Activated CD8-positive, alpha-beta T cell treated with anti-CD3 and anti-CD28 coated beads for 36 hours (primary cell): Measurements from ENCODE around the gene HINT1. TPM values are rescaled to one million over a fixed set of nuclear protein-coding genes. Genes with fewer than 3 reads are reported as not detected.

Experiments used
- ATAC-seq: fragments of 200-7000 bp; cut with Tn5 transposase; one replicate; pipeline ENCODE4 v1.10.0; 2021; ENCODE audit warnings: mild to moderate bottlenecking, moderate library complexity
- CTCF ChIA-PET: fragments of 350-600 bp; sonication (Branson Sonifier 250); formaldehyde crosslinking; loops from one replicate; lab custom pipeline; 2021; ENCODE audit warnings: antibody characterized with exemption; lab: Charles Lee
- POLR2A ChIA-PET: fragments of 350-600 bp; sonication (Branson Sonifier 250); formaldehyde crosslinking; loops from one replicate; lab custom pipeline; 2021; ENCODE audit warnings: antibody characterized with exemption; lab: Charles Lee
- DNase-seq: peaks from one replicate; pipeline ENCODE4 v3.0.0-alpha.2; 2020
- H3K27ac Mint-ChIP-seq: one replicate; pipeline ENCODE4 v1.8.0; 2021; ENCODE audit warnings: mild to moderate bottlenecking, mixed read lengths
- H3K27me3 Mint-ChIP-seq: one replicate; pipeline ENCODE4 v1.8.0; 2021; ENCODE audit warnings: mixed read lengths
- H3K36me3 Mint-ChIP-seq: one replicate; pipeline ENCODE4 v1.8.0; 2021; ENCODE audit warnings: low read depth, mixed read lengths
- H3K4me1 Mint-ChIP-seq: one replicate; pipeline ENCODE4 v1.8.0; 2021; ENCODE audit warnings: low read depth, mixed read lengths
- H3K4me3 Mint-ChIP-seq: one replicate; pipeline ENCODE4 v1.8.0; 2021; ENCODE audit warnings: mild to moderate bottlenecking, moderate library complexity, mixed read lengths
- H3K9me3 Mint-ChIP-seq: one replicate; pipeline ENCODE4 v1.8.0; 2021; ENCODE audit warnings: mixed read lengths
- CTCF ChIP-seq: fragments of 200-600 bp; IDR thresholded peaks from one replicate; pipeline ENCODE4 v1.8.0; 2022; ENCODE audit warnings: antibody characterized with exemption, mild to moderate bottlenecking
- intact Hi-C: fragments of 100-400 bp; cut with micrococcal nuclease; formaldehyde crosslinking; loops from one replicate; pipeline ENCODE4 v1.10.0; 2022
- total RNA-seq, 2 experiments: library from RNA; stranded (reverse); gene quantifications; one replicate each; pipeline ENCODE4 v1.2.3, GENCODE V29; 2021

The HINT1 gene
- total RNA-seq: 100 to 1,000 TPM; 317 to 322 TPM

GRCh38 chr5:131165119-131165727, at the start of gene HINT1:
Gene HINT1 (minus strand): TSS chr5:131165256. CDS start chr5:131165205, 51 bp downstream.
- CTCF ChIA-PET: interaction anchor here (0.6 to 1.8 kb wide), 4 partner anchors 11 to 217 kb away, joined by 3 to 7 read pairs (median 4); partner anchors contain the start of gene CDC42SE2

GRCh38 chr5:131214609-131215227, 49.7 kb upstream of the HINT1 start:
- POLR2A ChIA-PET: interaction anchor here (0.7 to 1.7 kb wide), 5 partner anchors 8 to 167 kb away, joined by 3 to 4 read pairs (median 4); partner anchors contain the start of gene CDC42SE2
- no peak for ATAC-seq
- H3K27ac Mint-ChIP-seq: no peak overlapping the region

More at GRCh38 chr5:131165119-131165727, at the start of gene HINT1:
- H3K9me3 Mint-ChIP-seq: no peaks in the 10 kb centered on the region
- peaks cover 38% of the 10 kb centered on the region for H3K4me1 Mint-ChIP-seq
- DNase-seq (peak; percentile 94), ATAC-seq (peak; percentile 90)
- peak within 1 kb of the TSS; percentile 98 for H3K4me3 Mint-ChIP-seq
- intact Hi-C loops: loop anchor here (1.0 kb wide), 1 partner anchor 87 kb away; no protein-coding TSS in a partner anchor
- no peak for TF ChIP-seq CTCF
- peak within 1 kb of the TSS; percentile 98 for H3K27ac Mint-ChIP-seq
- POLR2A ChIA-PET: interaction anchor here (0.6 to 1.8 kb wide), 9 partner anchors 87 to 229 kb away, joined by 3 to 10 read pairs (median 5); partner anchors contain the start of gene CDC42SE2
- H3K36me3 Mint-ChIP-seq: peaks cover 39% of the 10 kb centered on the region
- H3K27me3 Mint-ChIP-seq: no peaks in the 10 kb centered on the region

GRCh38 chr5:131212471-131213021, 47.5 kb upstream of the HINT1 start:
- Mint-ChIP-seq H3K4me1 (peaks cover 65% of the 10 kb centered on the region), H3K4me3 (peak overlapping the region; percentile 8), H3K27ac (peak overlapping the region; percentile 83), H3K9me3 (no peaks in the 10 kb centered on the region), H3K27me3 (no peaks in the 10 kb centered on the region), H3K36me3 (peaks cover 7% of the 10 kb centered on the region)
- TF ChIP-seq CTCF: no peak
- intact Hi-C loops: no loop called here
- POLR2A ChIA-PET: interaction anchor here (0.6 to 1.2 kb wide), 3 partner anchors 10 to 58 kb away, joined by 3 to 4 read pairs (median 3); no protein-coding TSS in a partner anchor
- DNase-seq (no peak), ATAC-seq (peak; percentile 4)
- CTCF ChIA-PET: interaction anchor here (1.0 to 2.4 kb wide), 3 partner anchors 10 to 24 kb away, joined by 3 to 9 read pairs (median 3); no protein-coding TSS in a partner anchor

More at GRCh38 chr5:131214609-131215227, 49.7 kb upstream of the HINT1 start:
- no peak for TF ChIP-seq CTCF
- intact Hi-C loops: no loop called here
- CTCF ChIA-PET: interaction anchor here (0.9 to 1.3 kb wide), 2 partner anchors 15 to 25 kb away, joined by 3 to 5 read pairs; no protein-coding TSS in a partner anchor
- Mint-ChIP-seq H3K4me3 (no peak overlapping the region), H3K27me3 (no peaks in the 10 kb centered on the region), H3K4me1 (peaks cover 63% of the 10 kb centered on the region), H3K36me3 (peaks cover 7% of the 10 kb centered on the region), H3K9me3 (no peaks in the 10 kb centered on the region)
- DNase-seq: no peak

- CTCF ChIA-PET: interaction anchor here (1.1 to 2.4 kb wide), 2 partner anchors 11 to 17 kb away, joined by 3 to 9 read pairs; no protein-coding TSS in a partner anchor
Observed at GRCh38 chr5:131211669-131212068, 46.6 kb upstream of the HINT1 start.

More at GRCh38 chr5:131211669-131212068, 46.6 kb upstream of the HINT1 start:
- Mint-ChIP-seq H3K4me1 (peaks cover 72% of the 10 kb centered on the region), H3K36me3 (peaks cover 7% of the 10 kb centered on the region), H3K9me3 (no peaks in the 10 kb centered on the region), H3K27ac (no peak overlapping the region), H3K27me3 (no peaks in the 10 kb centered on the region), H3K4me3 (peak overlapping the region; percentile 38)
- ATAC-seq (no peak), DNase-seq (no peak)
- POLR2A ChIA-PET: interaction anchor here (0.5 to 2.7 kb wide), 4 partner anchors 11 to 59 kb away, joined by 3 to 13 read pairs (median 4); no protein-coding TSS in a partner anchor
- intact Hi-C loops: no loop called here
- TF ChIP-seq CTCF: no peak
